Measurements from ENCODE around the gene WASF3. TPM values are rescaled to one million over a fixed set of nuclear protein-coding genes. Genes with fewer than 3 reads are reported as not detected.

Gene WASF3
- total and polyA plus RNA-seq, 4 donors = 4.9 to 14.4 (median 8.3) TPM

DNA sequence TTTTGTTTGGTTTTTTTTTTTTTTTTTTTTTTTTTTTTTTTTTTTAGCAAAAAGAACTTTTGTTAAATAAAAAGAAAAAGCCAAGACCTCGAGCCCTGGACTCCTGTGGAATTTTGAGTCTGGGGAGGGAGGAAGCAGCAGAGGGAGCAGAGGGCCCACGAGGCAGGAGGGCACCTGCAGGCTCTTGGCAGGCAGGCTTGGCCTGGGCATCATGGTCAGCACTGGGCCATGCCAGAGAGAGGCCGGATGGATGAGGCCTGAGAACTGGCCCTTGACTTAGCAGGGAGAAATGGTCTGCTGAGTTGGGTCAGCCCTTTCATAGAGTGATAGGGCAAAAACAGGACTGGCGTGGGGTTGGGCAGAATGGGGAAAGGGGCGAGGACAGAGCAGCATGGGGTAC, 102.7 kb downstream of the WASF3 start:
- no peaks in the 10 kb centered on the region for H3K27me3 ChIP-seq (ENCODE audit: control insufficient read depth in 3 of 3, insufficient read depth in 3 of 3, low read length in 2 of 3)
- 80 to 88% methylated on average over 5 of the region's 5 CpGs for WGBS, 2 donors
- ATAC-seq (ENCODE audit: insufficient read depth, low FRiP score) = no peak
- peaks cover 0 to 11% (median 9%) of the 10 kb centered on the region in 5 donors for H3K4me1 ChIP-seq (ENCODE audit: control insufficient read depth in 5 of 5, insufficient read depth in 5 of 5, low read length in 5 of 5)
- H3K9ac ChIP-seq (ENCODE audit: insufficient read depth in 1 of 2, low read length in 2 of 2) = no peak overlapping the region
- no peak for DNase-seq
- H3K4me3 ChIP-seq = no peak overlapping the region
- H3K9me3 ChIP-seq (ENCODE audit: control insufficient read depth in 4 of 4, insufficient read depth in 3 of 4, low read length in 3 of 4) = peaks cover 0 to 2% (median 0%) of the 10 kb centered on the region in 4 donors
- no peaks in the 10 kb centered on the region for H3K36me3 ChIP-seq (ENCODE audit: control insufficient read depth in 4 of 4, insufficient read depth in 4 of 4, low read length in 4 of 4)
- no peak overlapping the region for H3K27ac ChIP-seq (ENCODE audit: low read depth in 1 of 2, low read length in 1 of 2)
- TF ChIP-seq, protein P1, sequence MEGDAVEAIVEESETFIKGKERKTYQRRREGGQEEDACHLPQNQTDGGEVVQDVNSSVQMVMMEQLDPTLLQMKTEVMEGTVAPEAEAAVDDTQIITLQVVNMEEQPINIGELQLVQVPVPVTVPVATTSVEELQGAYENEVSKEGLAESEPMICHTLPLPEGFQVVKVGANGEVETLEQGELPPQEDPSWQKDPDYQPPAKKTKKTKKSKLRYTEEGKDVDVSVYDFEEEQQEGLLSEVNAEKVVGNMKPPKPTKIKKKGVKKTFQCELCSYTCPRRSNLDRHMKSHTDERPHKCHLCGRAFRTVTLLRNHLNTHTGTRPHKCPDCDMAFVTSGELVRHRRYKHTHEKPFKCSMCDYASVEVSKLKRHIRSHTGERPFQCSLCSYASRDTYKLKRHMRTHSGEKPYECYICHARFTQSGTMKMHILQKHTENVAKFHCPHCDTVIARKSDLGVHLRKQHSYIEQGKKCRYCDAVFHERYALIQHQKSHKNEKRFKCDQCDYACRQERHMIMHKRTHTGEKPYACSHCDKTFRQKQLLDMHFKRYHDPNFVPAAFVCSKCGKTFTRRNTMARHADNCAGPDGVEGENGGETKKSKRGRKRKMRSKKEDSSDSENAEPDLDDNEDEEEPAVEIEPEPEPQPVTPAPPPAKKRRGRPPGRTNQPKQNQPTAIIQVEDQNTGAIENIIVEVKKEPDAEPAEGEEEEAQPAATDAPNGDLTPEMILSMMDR (IDR thresholded peaks at IDR 0.05; ENCODE audit: control extremely low read depth, extremely low read depth) = no peak

DNA sequence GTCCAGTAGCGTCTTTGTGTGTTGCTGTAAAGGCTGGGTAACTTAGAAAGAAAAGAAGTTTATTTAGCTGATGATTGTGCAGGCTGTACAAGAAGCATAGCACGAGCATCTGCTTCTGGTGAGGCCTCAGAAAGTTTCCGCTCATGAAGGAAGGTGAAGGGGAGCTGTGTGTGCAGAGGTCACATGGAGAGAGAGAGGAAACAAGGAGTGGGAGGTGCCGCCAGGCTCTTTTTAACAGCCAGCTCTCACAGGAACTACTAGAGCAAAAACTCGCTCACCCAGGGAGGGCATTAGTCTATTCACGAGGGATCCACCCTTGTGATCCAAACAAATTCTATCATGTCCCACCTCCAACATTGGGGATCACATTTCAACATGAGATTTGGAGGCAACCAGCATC, 103.3 kb downstream of the WASF3 start:
- Histone ChIP-seq H3K9me3 (ENCODE audit: control insufficient read depth in 4 of 4, insufficient read depth in 3 of 4, low read length in 3 of 4) (peaks cover 0 to 2% (median 0%) of the 10 kb centered on the region in 4 donors), H3K36me3 (ENCODE audit: control insufficient read depth in 4 of 4, insufficient read depth in 4 of 4, low read length in 4 of 4) (no peaks in the 10 kb centered on the region), H3K4me3 (no peak overlapping the region), H3K4me1 (ENCODE audit: control insufficient read depth in 5 of 5, insufficient read depth in 5 of 5, low read length in 5 of 5) (peaks cover 0 to 11% (median 9%) of the 10 kb centered on the region in 5 donors), H3K9ac (ENCODE audit: insufficient read depth in 1 of 2, low read length in 2 of 2) (no peak overlapping the region), H3K27ac (ENCODE audit: low read depth in 1 of 2, low read length in 1 of 2) (no peak overlapping the region), H3K27me3 (ENCODE audit: control insufficient read depth in 3 of 3, insufficient read depth in 3 of 3, low read length in 2 of 3) (no peaks in the 10 kb centered on the region)
- TF ChIP-seq, protein P1 (IDR thresholded peaks at IDR 0.05; ENCODE audit: control extremely low read depth, extremely low read depth) = no peak
- ATAC-seq (ENCODE audit: insufficient read depth, low FRiP score) (no peak), DNase-seq (no peak)
- WGBS, 2 donors = 81 to 89% methylated on average over 6 of the region's 6 CpGs

DNA sequence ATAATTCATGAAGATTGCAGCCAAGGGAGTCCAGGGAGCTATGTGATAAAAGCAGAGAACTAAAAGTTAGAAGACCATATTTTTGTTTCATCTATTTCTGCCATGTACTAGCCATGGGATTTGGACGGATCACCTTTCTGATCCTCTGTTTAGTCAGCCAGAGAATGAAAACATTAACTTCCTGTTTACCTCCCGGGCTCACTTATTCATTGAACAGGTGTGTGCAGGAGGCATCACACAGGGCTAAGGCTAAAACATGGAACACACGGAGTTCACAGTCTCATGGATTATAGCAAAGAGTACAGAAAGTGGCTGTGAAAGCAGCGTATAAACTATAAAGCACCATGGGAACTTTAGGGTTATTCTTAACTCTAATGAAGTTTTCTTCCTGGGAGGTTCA, 106.3 kb downstream of the WASF3 start:
- H3K4me3 ChIP-seq = no peak overlapping the region
- peaks cover 0 to 2% (median 0%) of the 10 kb centered on the region in 4 donors for H3K9me3 ChIP-seq (ENCODE audit: control insufficient read depth in 4 of 4, insufficient read depth in 3 of 4, low read length in 3 of 4)
- H3K27ac ChIP-seq (ENCODE audit: low read depth in 1 of 2, low read length in 1 of 2) = no peak overlapping the region
- 66 to 67% methylated on average over 4 of the region's 4 CpGs for WGBS, 2 donors
- ATAC-seq (ENCODE audit: insufficient read depth, low FRiP score) (no peak), DNase-seq (no peak)
- peaks cover 0 to 5% (median 0%) of the 10 kb centered on the region in 5 donors for H3K4me1 ChIP-seq (ENCODE audit: control insufficient read depth in 5 of 5, insufficient read depth in 5 of 5, low read length in 5 of 5)
- H3K36me3 ChIP-seq (ENCODE audit: control insufficient read depth in 4 of 4, insufficient read depth in 4 of 4, low read length in 4 of 4) = peaks cover 0 to 2% (median 0%) of the 10 kb centered on the region in 4 donors
- no peak overlapping the region for H3K9ac ChIP-seq (ENCODE audit: insufficient read depth in 1 of 2, low read length in 2 of 2)
- no peaks in the 10 kb centered on the region for H3K27me3 ChIP-seq (ENCODE audit: control insufficient read depth in 3 of 3, insufficient read depth in 3 of 3, low read length in 2 of 3)
- TF ChIP-seq, protein P1 (IDR thresholded peaks at IDR 0.05; ENCODE audit: control extremely low read depth, extremely low read depth) = no peak

DNA sequence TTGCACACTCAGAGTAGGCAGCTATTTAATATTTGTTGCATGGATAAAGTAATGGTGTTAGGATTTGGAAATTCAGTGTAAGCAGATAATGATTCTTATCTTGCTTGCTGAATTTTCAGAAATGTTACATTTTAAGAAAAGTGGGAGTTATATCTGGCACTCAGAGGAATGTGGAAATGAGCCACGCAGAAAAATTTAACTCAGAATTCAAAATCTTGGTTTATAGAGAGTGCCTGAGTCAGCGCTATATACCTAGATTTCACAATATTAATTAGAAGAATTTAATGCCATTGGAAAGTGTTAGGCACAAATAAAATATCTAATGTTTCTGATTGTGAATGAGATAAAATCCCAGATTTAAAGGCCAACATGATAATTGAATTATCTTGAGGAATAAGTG, 106.8 kb downstream of the WASF3 start:
- DNase-seq (no peak), ATAC-seq (ENCODE audit: insufficient read depth, low FRiP score) (no peak)
- Histone ChIP-seq H3K36me3 (ENCODE audit: control insufficient read depth in 4 of 4, insufficient read depth in 4 of 4, low read length in 4 of 4) (peaks cover 0 to 2% (median 0%) of the 10 kb centered on the region in 4 donors), H3K9ac (ENCODE audit: insufficient read depth in 1 of 2, low read length in 2 of 2) (no peak overlapping the region), H3K27me3 (ENCODE audit: control insufficient read depth in 3 of 3, insufficient read depth in 3 of 3, low read length in 2 of 3) (no peaks in the 10 kb centered on the region), H3K9me3 (ENCODE audit: control insufficient read depth in 4 of 4, insufficient read depth in 3 of 4, low read length in 3 of 4) (peaks cover 0 to 2% (median 0%) of the 10 kb centered on the region in 4 donors), H3K4me1 (ENCODE audit: control insufficient read depth in 5 of 5, insufficient read depth in 5 of 5, low read length in 5 of 5) (peaks cover 0 to 3% (median 0%) of the 10 kb centered on the region in 5 donors), H3K27ac (ENCODE audit: low read depth in 1 of 2, low read length in 1 of 2) (no peak overlapping the region), H3K4me3 (no peak overlapping the region)
- WGBS, 2 donors = 86 to 92% methylated on average over 2 of the region's 2 CpGs
- TF ChIP-seq, protein P1 (IDR thresholded peaks at IDR 0.05; ENCODE audit: control extremely low read depth, extremely low read depth) = no peak

Data from lung (tissue), 12 donors.